GM19351 (cell line): ENCODE measurements around the gene TXNDC5.
"Not testable (repeated sequence)": the region's sequence is repeated elsewhere in the genome, so short reads cannot be mapped to it uniquely, and the experiment has no call there.

ENCODE experiments used
- ATAC-seq: cut with Tn5 transposase; IDR thresholded peaks from one replicate; pipeline ENCODE4 v1.9.1; 2021; ENCODE audit warnings: mild to moderate bottlenecking, moderate library complexity; ENCODE audit not compliant: unreplicated experiment

Gene TXNDC5

GRCh38 chr6:7897461-7898192 lies 13.0 kb downstream of the TXNDC5 start:
- peak; percentile 70 for ATAC-seq

GRCh38 chr6:7896465-7896987 lies 14.1 kb downstream of the TXNDC5 start:
- no peak for ATAC-seq

- ATAC-seq: no peak
These were observed 15.5 kb downstream of the TXNDC5 start for GRCh38 chr6:7895125-7895423.

- no peak for ATAC-seq
These were observed 16.1 kb downstream of the TXNDC5 start for GRCh38 chr6:7894262-7895124.

- no peak for ATAC-seq
These were observed 17.2 kb downstream of the TXNDC5 start for GRCh38 chr6:7893342-7893741.

- ATAC-seq: not testable (repeated sequence)
These were observed 18.2 kb downstream of the TXNDC5 start for GRCh38 chr6:7892367-7892766.

GRCh38 chr6:7891078-7891872 lies 19.3 kb downstream of the TXNDC5 start:
- no peak for ATAC-seq

GRCh38 chr6:7888587-7889357 lies 21.8 kb downstream of the TXNDC5 start:
- no peak for ATAC-seq

GRCh38 chr6:7887278-7887991 lies 23.2 kb downstream of the TXNDC5 start:
- ATAC-seq: no peak

GRCh38 chr6:7886132-7886531 lies 24.5 kb downstream of the TXNDC5 start:
- no peak for ATAC-seq

GRCh38 chr6:7883381-7883780 lies 27.2 kb downstream of the TXNDC5 start:
- no peak for ATAC-seq

- ATAC-seq: no peak
These were observed 27.9 kb downstream of the TXNDC5 start for GRCh38 chr6:7882505-7883257.

- ATAC-seq: no peak
These were observed 28.7 kb downstream of the TXNDC5 start for GRCh38 chr6:7881765-7882500.

- no peak for ATAC-seq
These were observed 29.9 kb downstream of the TXNDC5 start for GRCh38 chr6:7880718-7881107.

- no peak for ATAC-seq
These were observed 30.4 kb downstream of the TXNDC5 start for GRCh38 chr6:7879980-7880717.

- no peak for ATAC-seq
These were observed 31.0 kb downstream of the TXNDC5 start for GRCh38 chr6:7879579-7879978.

GRCh38 chr6:7879043-7879442 lies 31.5 kb downstream of the TXNDC5 start:
- ATAC-seq: no peak
